HG03521 (cell line): ENCODE measurements around the gene CYTH2.

Experiments
- ATAC-seq: cut with Tn5 transposase; IDR thresholded peaks from one replicate; pipeline ENCODE4 v1.9.1; 2021; ENCODE audit warnings: mild to moderate bottlenecking, moderate library complexity; ENCODE audit not compliant: unreplicated experiment

The CYTH2 gene

GRCh38 chr19:48469289-48469881 lies at the start of gene CYTH2:
CYTH2 (plus strand) TSS chr19:48469369; CDS start chr19:48469508, 139 bp downstream.
- peak; percentile 12 for ATAC-seq

GRCh38 chr19:48421548-48421947 lies 47.6 kb upstream of the CYTH2 start:
- no peak for ATAC-seq

- no peak for ATAC-seq
Observed at GRCh38 chr19:48424694-48425219, 44.4 kb upstream of the CYTH2 start.

GRCh38 chr19:48428670-48429069 lies 40.5 kb upstream of the CYTH2 start:
- no peak for ATAC-seq

GRCh38 chr19:48433337-48433736 lies 35.8 kb upstream of the CYTH2 start:
- no peak for ATAC-seq

- no peak for ATAC-seq
Observed at GRCh38 chr19:48436586-48436985, 32.6 kb upstream of the CYTH2 start.

- no peak for ATAC-seq
Observed at GRCh38 chr19:48441360-48442050, 27.7 kb upstream of the CYTH2 start.

GRCh38 chr19:48442116-48443035 lies 26.8 kb upstream of the CYTH2 start:
- ATAC-seq, result no peak

GRCh38 chr19:48443256-48443655 lies 25.9 kb upstream of the CYTH2 start:
- ATAC-seq, result no peak

GRCh38 chr19:48443731-48444128 lies 25.4 kb upstream of the CYTH2 start:
- no peak for ATAC-seq

GRCh38 chr19:48444129-48444935 lies 24.8 kb upstream of the CYTH2 start:
- no peak for ATAC-seq

GRCh38 chr19:48444936-48445200 lies 24.3 kb upstream of the CYTH2 start:
- ATAC-seq, result no peak

- peak; percentile 15 for ATAC-seq
Observed at GRCh38 chr19:48445256-48445605, 23.9 kb upstream of the CYTH2 start.

- ATAC-seq, result peak; percentile 89
Observed at GRCh38 chr19:48445606-48446481, 23.3 kb upstream of the CYTH2 start, which contains the start of gene GRWD1. GRWD1 (plus strand) TSS chr19:48445983; CDS start chr19:48446006, 23 bp downstream.

GRCh38 chr19:48446579-48446978 lies 22.6 kb upstream of the CYTH2 start:
- no peak for ATAC-seq

GRCh38 chr19:48448563-48448962 lies 20.6 kb upstream of the CYTH2 start:
- ATAC-seq, result no peak

- no peak for ATAC-seq
Observed at GRCh38 chr19:48450441-48450840, 18.7 kb upstream of the CYTH2 start.

GRCh38 chr19:48450863-48451262 lies 18.3 kb upstream of the CYTH2 start:
- ATAC-seq, result no peak

GRCh38 chr19:48451624-48452023 lies 17.5 kb upstream of the CYTH2 start:
- ATAC-seq, result no peak
